GM10847 (cell line): ENCODE measurements around the gene SLC17A3.

Experiments used
- POLR2A ChIP-seq: IDR thresholded peaks from 2 replicates; pipeline ENCODE4 v1.6.1; 2011; ENCODE audit not compliant: insufficient read length; ENCODE audit errors: extremely low read depth

The SLC17A3 gene

GRCh38 chr6:25872814-25873213 lies 1.2 kb downstream of the SLC17A3 start:
- TF ChIP-seq POLR2A: no peak

- no peak for TF ChIP-seq POLR2A
These were observed 4.2 kb downstream of the SLC17A3 start for GRCh38 chr6:25869840-25870239.

- TF ChIP-seq POLR2A: no peak
These were observed 5.4 kb downstream of the SLC17A3 start for GRCh38 chr6:25868436-25869183.

GRCh38 chr6:25866011-25866410 lies 8.0 kb downstream of the SLC17A3 start:
- no peak for TF ChIP-seq POLR2A

GRCh38 chr6:25863360-25863759 lies 10.7 kb downstream of the SLC17A3 start:
- no peak for TF ChIP-seq POLR2A

- no peak for TF ChIP-seq POLR2A
These were observed 11.8 kb downstream of the SLC17A3 start for GRCh38 chr6:25862199-25862598.

GRCh38 chr6:25852756-25853155 lies 21.3 kb downstream of the SLC17A3 start:
- no peak for TF ChIP-seq POLR2A

GRCh38 chr6:25851961-25852360 lies 22.1 kb downstream of the SLC17A3 start:
- no peak for TF ChIP-seq POLR2A

GRCh38 chr6:25844518-25844917 lies 29.5 kb downstream of the SLC17A3 start:
- no peak for TF ChIP-seq POLR2A

- TF ChIP-seq POLR2A: no peak
These were observed 31.5 kb downstream of the SLC17A3 start for GRCh38 chr6:25842526-25842925.

GRCh38 chr6:25835442-25836283 lies 38.4 kb downstream of the SLC17A3 start:
- TF ChIP-seq POLR2A: no peak

GRCh38 chr6:25834950-25835349 lies 39.1 kb downstream of the SLC17A3 start:
- TF ChIP-seq POLR2A: no peak

GRCh38 chr6:25833136-25833535 lies 40.9 kb downstream of the SLC17A3 start:
- TF ChIP-seq POLR2A: no peak

- no peak for TF ChIP-seq POLR2A
These were observed 41.4 kb downstream of the SLC17A3 start for GRCh38 chr6:25832670-25833069.

- no peak for TF ChIP-seq POLR2A
These were observed 41.8 kb downstream of the SLC17A3 start for GRCh38 chr6:25832307-25832662.

GRCh38 chr6:25831532-25832306 lies 42.3 kb downstream of the SLC17A3 start, which contains the start of gene SLC17A1:
SLC17A1 (minus strand) TSS chr6:25832052; CDS start chr6:25830557, 1,495 bp downstream.
- TF ChIP-seq POLR2A: no peak
